Spleen (tissue), 7 donors: Measurements from ENCODE around the gene RAN.

Experiments
- POLR2A ChIP-seq, 3 donors: fragments of 450-650 bp; IDR thresholded peaks; one replicate each; pipeline ENCODE4 v1.5.1; 2017; ENCODE audit warnings: antibody characterized with exemption in 3 of 3, mild to moderate bottlenecking in 1 of 3
- TF ChIP-seq, protein P1 (sequence below), 11 experiments: fragments of 200-600 bp in 7 of 11; fragments of 450-650 bp in 4 of 11; sonication (generic) in 4 of 11; IDR thresholded peaks in 8 of 11; conservative IDR thresholded peaks in 3 of 11; 1 replicate in 7 of 11; 2 replicates in 4 of 11; pipeline versions ENCODE4 v1.4.0 to v1.8.0; 2016 to 2021; ENCODE audit warnings: antibody characterized with exemption in 11 of 11, inconsistent platforms in 4 of 11, mild to moderate bottlenecking in 1 of 11
- donor health status: DM: no; HTN: no; CAD: no; lungs with moderate emphysema.
- donor health status: DM: no; HTN: no; CAD: no.
- donor health status: DM: no; HTN: no; CAD: no.

DNA sequence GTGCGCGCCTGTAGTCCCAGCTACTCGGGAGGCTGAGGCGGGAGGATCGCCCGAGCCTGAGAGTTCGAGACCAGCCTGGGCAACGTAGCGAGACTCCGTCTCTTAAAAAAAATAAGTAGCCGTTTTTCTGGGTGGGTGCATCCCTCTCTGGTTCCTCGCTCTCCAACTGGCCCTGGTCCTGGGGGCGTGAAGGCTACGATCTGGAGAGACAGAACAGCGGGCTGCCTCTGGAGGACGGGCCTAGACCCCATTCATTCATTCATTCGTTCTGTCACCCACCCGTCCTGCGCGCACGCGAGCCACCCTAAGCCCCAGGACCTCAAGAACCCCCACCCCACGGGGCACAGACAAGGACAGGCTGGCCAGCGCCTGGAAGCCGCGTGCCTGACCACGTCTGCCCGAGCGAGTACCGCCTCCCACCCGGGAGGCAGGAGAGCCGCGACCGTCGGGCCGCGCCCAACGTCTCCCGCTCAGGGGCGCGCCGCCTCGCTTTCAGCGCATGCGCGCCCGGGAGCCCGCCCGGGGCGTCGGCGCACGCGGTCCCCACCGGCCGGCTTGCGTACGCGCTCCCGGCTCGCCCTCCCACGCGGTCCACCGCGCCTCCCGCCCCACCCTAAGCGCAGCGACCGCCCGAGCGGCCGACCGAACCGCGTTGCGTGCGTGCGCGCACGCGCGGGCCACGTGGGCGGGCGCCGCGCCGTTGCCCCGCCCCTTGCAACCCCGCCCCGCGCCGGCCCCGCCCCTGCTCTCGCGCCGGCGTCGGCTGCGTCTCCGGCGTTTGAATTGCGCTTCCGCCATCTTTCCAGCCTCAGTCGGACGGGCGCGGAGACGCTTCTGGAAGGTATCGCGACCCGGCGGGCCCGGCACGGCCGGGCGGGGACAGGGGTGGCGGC lies at the start of gene RAN:
- no peak for TF ChIP-seq POLR2A (IDR thresholded peaks at IDR 0.05)
- TF ChIP-seq, protein P1, sequence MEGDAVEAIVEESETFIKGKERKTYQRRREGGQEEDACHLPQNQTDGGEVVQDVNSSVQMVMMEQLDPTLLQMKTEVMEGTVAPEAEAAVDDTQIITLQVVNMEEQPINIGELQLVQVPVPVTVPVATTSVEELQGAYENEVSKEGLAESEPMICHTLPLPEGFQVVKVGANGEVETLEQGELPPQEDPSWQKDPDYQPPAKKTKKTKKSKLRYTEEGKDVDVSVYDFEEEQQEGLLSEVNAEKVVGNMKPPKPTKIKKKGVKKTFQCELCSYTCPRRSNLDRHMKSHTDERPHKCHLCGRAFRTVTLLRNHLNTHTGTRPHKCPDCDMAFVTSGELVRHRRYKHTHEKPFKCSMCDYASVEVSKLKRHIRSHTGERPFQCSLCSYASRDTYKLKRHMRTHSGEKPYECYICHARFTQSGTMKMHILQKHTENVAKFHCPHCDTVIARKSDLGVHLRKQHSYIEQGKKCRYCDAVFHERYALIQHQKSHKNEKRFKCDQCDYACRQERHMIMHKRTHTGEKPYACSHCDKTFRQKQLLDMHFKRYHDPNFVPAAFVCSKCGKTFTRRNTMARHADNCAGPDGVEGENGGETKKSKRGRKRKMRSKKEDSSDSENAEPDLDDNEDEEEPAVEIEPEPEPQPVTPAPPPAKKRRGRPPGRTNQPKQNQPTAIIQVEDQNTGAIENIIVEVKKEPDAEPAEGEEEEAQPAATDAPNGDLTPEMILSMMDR (IDR thresholded peaks at IDR 0.05 in 8 of 11, conservative IDR thresholded peaks at IDR 0.05 in 3 of 11): no peak
